NCI-H524 treated with DMSO at 0.1 percent for 48 hours (cell line): ENCODE measurements around the gene COL6A3.
"Not testable (repeated sequence)": the region's sequence is repeated elsewhere in the genome, so short reads cannot be mapped to it uniquely, and the experiment has no call there.

ENCODE experiments used
- DNase-seq: peaks from one replicate; lab custom pipeline; 2025; lab: John Stamatoyannopoulos, UW

Gene COL6A3

GRCh38 chr2:237412988-237413776 is 782 bp downstream of the COL6A3 start:
- DNase-seq: no peak

GRCh38 chr2:237412646-237412987 is 1.3 kb downstream of the COL6A3 start:
- DNase-seq: no peak

GRCh38 chr2:237411683-237412423 is 2.1 kb downstream of the COL6A3 start:
- DNase-seq: no peak

GRCh38 chr2:237411092-237411601 is 2.8 kb downstream of the COL6A3 start:
- DNase-seq: no peak

- not testable (repeated sequence) for DNase-seq
These were observed 4.7 kb downstream of the COL6A3 start for GRCh38 chr2:237409263-237409662.

GRCh38 chr2:237408335-237409000 is 5.5 kb downstream of the COL6A3 start:
- DNase-seq: no peak

- DNase-seq: no peak
These were observed 6.3 kb downstream of the COL6A3 start for GRCh38 chr2:237407700-237408099.

- DNase-seq: no peak
These were observed 7.5 kb downstream of the COL6A3 start for GRCh38 chr2:237406371-237406895.

GRCh38 chr2:237405605-237406004 is 8.4 kb downstream of the COL6A3 start:
- DNase-seq: no peak

- no peak for DNase-seq
These were observed 8.9 kb downstream of the COL6A3 start for GRCh38 chr2:237405006-237405559.

GRCh38 chr2:237404413-237404812 is 9.6 kb downstream of the COL6A3 start:
- DNase-seq: no peak

GRCh38 chr2:237403024-237403882 is 10.7 kb downstream of the COL6A3 start:
- no peak for DNase-seq

GRCh38 chr2:237400199-237400598 is 13.8 kb downstream of the COL6A3 start:
- no peak for DNase-seq

- no peak for DNase-seq
These were observed 16.9 kb downstream of the COL6A3 start for GRCh38 chr2:237397072-237397471.

- no peak for DNase-seq
These were observed 20.4 kb downstream of the COL6A3 start for GRCh38 chr2:237393523-237393922.

- no peak for DNase-seq
These were observed 21.8 kb downstream of the COL6A3 start for GRCh38 chr2:237392186-237392585.

GRCh38 chr2:237391140-237391539 is 22.8 kb downstream of the COL6A3 start:
- no peak for DNase-seq

GRCh38 chr2:237390235-237390634 is 23.7 kb downstream of the COL6A3 start:
- no peak for DNase-seq

GRCh38 chr2:237389831-237390230 is 24.1 kb downstream of the COL6A3 start:
- DNase-seq: no peak

GRCh38 chr2:237388036-237388435 is 25.9 kb downstream of the COL6A3 start:
- DNase-seq: no peak

GRCh38 chr2:237384672-237385020 is 29.3 kb downstream of the COL6A3 start:
- DNase-seq: no peak
